K562 (cell line): ENCODE measurements around the gene CYP2A6. TPM values are rescaled to one million over a fixed set of nuclear protein-coding genes. Genes with fewer than 3 reads are reported as not detected.
"Not testable (repeated sequence)": the region's sequence is repeated elsewhere in the genome, so short reads cannot be mapped to it uniquely, and the experiment has no call there.

Experiments used
- ARNT ChIP-seq, 2 experiments: fragments of 450-650 bp; IDR thresholded peaks; 2 replicates each; pipeline ENCODE4 v1.6.1; 2016; ENCODE audit warnings: mild to moderate bottlenecking in 1 of 2
- ELF1 ChIP-seq: fragments of 200-800 bp; sonication (Bioruptor generic); IDR thresholded peaks from 2 replicates; pipeline ENCODE4 v1.6.1; 2016; ENCODE audit warnings: missing genetic modification characterization, missing compliant biosample characterization
- ELF4 ChIP-seq: fragments of 450-650 bp; formaldehyde crosslinking; IDR thresholded peaks from 2 replicates; pipeline ENCODE4 v1.4.0; 2022; ENCODE audit warnings: missing genetic modification characterization
- EP300 ChIP-seq: IDR thresholded peaks from 2 replicates; pipeline ENCODE4 v1.6.1; 2012; ENCODE audit warnings: low read length, improper control_type of control experiment
- ESRRA ChIP-seq: fragments of 450-650 bp; IDR thresholded peaks from 2 replicates; pipeline ENCODE4 v1.6.1; 2014; ENCODE audit warnings: low read depth, mild to moderate bottlenecking, moderate library complexity, borderline replicate concordance
- FOSL1 ChIP-seq: fragments of 200-800 bp; sonication (Bioruptor generic); conservative IDR thresholded peaks from 2 replicates; pipeline ENCODE4 v1.6.1; 2016; ENCODE audit warnings: missing genetic modification characterization, missing compliant biosample characterization
- HDAC3 ChIP-seq: fragments of 450-650 bp; IDR thresholded peaks from 2 replicates; pipeline ENCODE4 v1.6.1; 2018; ENCODE audit warnings: borderline replicate concordance, mild to moderate bottlenecking, moderate library complexity; ENCODE audit not compliant: partially characterized antibody
- MAFG ChIP-seq: fragments of 450-650 bp; conservative IDR thresholded peaks from 2 replicates; pipeline ENCODE4 v1.6.1; 2016; ENCODE audit warnings: missing genetic modification characterization, missing compliant biosample characterization
- PPARD ChIP-seq: fragments of 250-450 bp; sonication (Bioruptor Pico); IDR thresholded peaks from 2 replicates; pipeline ENCODE4 v1.8.0; 2022; ENCODE audit warnings: inconsistent platforms, mild to moderate bottlenecking, moderate library complexity
- RAD21 ChIP-seq, 2 experiments: fragments of 250-450 bp in 1 of 2; fragments of 450-650 bp in 1 of 2; sonication (Bioruptor Pico) in 1 of 2; formaldehyde crosslinking in 1 of 2; IDR thresholded peaks in 1 of 2; conservative IDR thresholded peaks in 1 of 2; 2 replicates each; pipeline versions ENCODE4 v1.4.0 to v1.8.0; 2020 to 2022; ENCODE audit warnings: mild to moderate bottlenecking in 2 of 2, moderate library complexity in 1 of 2
- TEAD4 ChIP-seq, 2 experiments: sonication (generic) in 1 of 2; formaldehyde crosslinking in 1 of 2; IDR thresholded peaks; 2 replicates each; pipeline versions ENCODE4 v1.6.1 to v1.8.0; 2012 to 2022; ENCODE audit warnings: borderline replicate concordance in 1 of 2, inconsistent platforms in 1 of 2, low read length in 1 of 2, mild to moderate bottlenecking in 1 of 2, missing genetic modification reagents in 1 of 2
- ZNF41 ChIP-seq: fragments of 250-450 bp; sonication (Bioruptor Pico); conservative IDR thresholded peaks from 2 replicates; pipeline ENCODE4 v1.4.0; 2020; ENCODE audit warnings: mild to moderate bottlenecking
- ZNF76 ChIP-seq: fragments of 250-450 bp; sonication (Bioruptor Pico); IDR thresholded peaks from 2 replicates; pipeline ENCODE4 v1.4.0; 2020; ENCODE audit warnings: mild to moderate bottlenecking, moderate library complexity, borderline replicate concordance
- ZNF766 ChIP-seq: fragments of 200-800 bp; sonication (Bioruptor generic); conservative IDR thresholded peaks from 2 replicates; pipeline ENCODE4 v1.6.1; 2016; ENCODE audit warnings: missing genetic modification characterization, missing compliant biosample characterization
- polyA plus RNA-seq, 8 experiments: library from polyadenylated mRNA; depleted of rRNA in 4 of 8; stranded (reverse) in 5 of 8; unstranded in 3 of 8; fragments of >200 nt; fragmentation: Nextera tagmentation in 2 of 8; fragmentation: Illumina TruSeq in 1 of 8; extraction: Ambion mirVana in 2 of 8; extraction: Trizol in 1 of 8; gene quantifications; 2 replicates each; pipeline versions ENCODE4 v1.2.1 to v1.2.3, GENCODE V29; 2011 to 2014; ENCODE audit warnings: inconsistent platforms in 1 of 8, missing spikeins in 1 of 8
- total RNA-seq, 7 experiments: library from RNA; depleted of rRNA in 6 of 7; stranded (reverse); fragments of >200 nt in 6 of 7; fragmentation: Illumina TruSeq in 2 of 7; extraction: Trizol in 2 of 7; gene quantifications; 2 replicates each; pipeline versions ENCODE4 v1.2.1 to v1.2.3, GENCODE V29; 2011 to 2021; ENCODE audit warnings: low replicate concordance in 1 of 7
- TF ChIP-seq, protein P1 (sequence below), 2 experiments: fragments of 450-650 bp; IDR thresholded peaks; 2 replicates each; pipeline ENCODE4 v1.6.1; 2016; ENCODE audit warnings: mild to moderate bottlenecking in 2 of 2, borderline replicate concordance in 1 of 2, low read depth in 1 of 2, moderate library complexity in 1 of 2
- TF ChIP-seq, protein P2 (sequence below): fragments of 450-650 bp; IDR thresholded peaks from 2 replicates; pipeline ENCODE4 v1.6.1; 2016

CYP2A6 gene
- total and polyA plus RNA-seq, 9 of the 15 experiments (the other 6 are each of a cell fraction or from before 2014, with no cell fraction given): 0.31 TPM; not detected in 8

DNA sequence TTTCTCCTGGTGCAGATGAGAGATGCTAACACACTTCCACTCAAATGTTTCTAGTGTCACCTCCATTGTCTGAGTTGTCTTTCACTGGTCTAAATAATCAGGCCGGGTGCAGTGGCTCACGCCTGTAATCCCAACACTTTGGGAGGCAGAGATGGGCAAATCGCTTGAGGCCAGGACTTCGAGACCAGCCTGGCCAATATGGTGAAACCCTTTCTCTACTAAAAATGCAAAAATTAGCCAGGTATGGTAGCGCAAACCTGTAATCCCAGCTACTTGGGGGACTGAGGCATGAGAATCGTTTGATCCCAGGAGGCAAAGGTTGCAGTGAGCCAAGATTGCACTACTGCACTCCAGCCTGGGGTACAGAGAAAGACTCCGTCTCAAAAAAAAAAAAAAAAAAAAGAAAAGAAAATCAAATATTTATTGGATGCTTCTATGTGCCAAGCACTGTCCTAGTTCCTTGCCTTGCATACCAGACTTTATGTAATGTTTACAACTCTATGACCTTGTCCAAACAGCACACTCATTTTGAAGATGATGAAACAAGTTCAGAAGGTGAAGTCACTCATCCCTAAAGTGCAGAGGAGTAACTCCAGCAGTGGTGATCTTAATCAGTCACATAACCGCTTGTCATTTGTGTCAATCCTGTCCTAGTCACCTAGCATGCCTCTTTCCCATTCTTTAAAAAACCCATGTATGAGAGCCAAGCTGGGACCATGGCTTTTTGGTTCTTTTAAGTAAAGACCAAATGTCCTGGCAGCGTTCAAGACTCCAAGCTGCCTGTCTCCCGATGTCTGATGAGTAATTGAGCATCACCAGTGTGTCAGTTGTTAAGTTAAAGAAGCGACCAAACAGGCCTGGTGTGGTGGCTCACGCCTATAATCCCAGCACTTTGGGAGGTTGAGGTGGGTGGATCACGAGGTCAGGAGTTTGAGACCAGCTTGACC lies 46.9 kb upstream of the CYP2A6 start (continued):
- peak; percentile 98 for TF ChIP-seq ESRRA
- peak; percentile 84 for TF ChIP-seq FOSL1 (tag)
- peak; percentile 94 for TF ChIP-seq EP300
- TF ChIP-seq, protein P1, sequence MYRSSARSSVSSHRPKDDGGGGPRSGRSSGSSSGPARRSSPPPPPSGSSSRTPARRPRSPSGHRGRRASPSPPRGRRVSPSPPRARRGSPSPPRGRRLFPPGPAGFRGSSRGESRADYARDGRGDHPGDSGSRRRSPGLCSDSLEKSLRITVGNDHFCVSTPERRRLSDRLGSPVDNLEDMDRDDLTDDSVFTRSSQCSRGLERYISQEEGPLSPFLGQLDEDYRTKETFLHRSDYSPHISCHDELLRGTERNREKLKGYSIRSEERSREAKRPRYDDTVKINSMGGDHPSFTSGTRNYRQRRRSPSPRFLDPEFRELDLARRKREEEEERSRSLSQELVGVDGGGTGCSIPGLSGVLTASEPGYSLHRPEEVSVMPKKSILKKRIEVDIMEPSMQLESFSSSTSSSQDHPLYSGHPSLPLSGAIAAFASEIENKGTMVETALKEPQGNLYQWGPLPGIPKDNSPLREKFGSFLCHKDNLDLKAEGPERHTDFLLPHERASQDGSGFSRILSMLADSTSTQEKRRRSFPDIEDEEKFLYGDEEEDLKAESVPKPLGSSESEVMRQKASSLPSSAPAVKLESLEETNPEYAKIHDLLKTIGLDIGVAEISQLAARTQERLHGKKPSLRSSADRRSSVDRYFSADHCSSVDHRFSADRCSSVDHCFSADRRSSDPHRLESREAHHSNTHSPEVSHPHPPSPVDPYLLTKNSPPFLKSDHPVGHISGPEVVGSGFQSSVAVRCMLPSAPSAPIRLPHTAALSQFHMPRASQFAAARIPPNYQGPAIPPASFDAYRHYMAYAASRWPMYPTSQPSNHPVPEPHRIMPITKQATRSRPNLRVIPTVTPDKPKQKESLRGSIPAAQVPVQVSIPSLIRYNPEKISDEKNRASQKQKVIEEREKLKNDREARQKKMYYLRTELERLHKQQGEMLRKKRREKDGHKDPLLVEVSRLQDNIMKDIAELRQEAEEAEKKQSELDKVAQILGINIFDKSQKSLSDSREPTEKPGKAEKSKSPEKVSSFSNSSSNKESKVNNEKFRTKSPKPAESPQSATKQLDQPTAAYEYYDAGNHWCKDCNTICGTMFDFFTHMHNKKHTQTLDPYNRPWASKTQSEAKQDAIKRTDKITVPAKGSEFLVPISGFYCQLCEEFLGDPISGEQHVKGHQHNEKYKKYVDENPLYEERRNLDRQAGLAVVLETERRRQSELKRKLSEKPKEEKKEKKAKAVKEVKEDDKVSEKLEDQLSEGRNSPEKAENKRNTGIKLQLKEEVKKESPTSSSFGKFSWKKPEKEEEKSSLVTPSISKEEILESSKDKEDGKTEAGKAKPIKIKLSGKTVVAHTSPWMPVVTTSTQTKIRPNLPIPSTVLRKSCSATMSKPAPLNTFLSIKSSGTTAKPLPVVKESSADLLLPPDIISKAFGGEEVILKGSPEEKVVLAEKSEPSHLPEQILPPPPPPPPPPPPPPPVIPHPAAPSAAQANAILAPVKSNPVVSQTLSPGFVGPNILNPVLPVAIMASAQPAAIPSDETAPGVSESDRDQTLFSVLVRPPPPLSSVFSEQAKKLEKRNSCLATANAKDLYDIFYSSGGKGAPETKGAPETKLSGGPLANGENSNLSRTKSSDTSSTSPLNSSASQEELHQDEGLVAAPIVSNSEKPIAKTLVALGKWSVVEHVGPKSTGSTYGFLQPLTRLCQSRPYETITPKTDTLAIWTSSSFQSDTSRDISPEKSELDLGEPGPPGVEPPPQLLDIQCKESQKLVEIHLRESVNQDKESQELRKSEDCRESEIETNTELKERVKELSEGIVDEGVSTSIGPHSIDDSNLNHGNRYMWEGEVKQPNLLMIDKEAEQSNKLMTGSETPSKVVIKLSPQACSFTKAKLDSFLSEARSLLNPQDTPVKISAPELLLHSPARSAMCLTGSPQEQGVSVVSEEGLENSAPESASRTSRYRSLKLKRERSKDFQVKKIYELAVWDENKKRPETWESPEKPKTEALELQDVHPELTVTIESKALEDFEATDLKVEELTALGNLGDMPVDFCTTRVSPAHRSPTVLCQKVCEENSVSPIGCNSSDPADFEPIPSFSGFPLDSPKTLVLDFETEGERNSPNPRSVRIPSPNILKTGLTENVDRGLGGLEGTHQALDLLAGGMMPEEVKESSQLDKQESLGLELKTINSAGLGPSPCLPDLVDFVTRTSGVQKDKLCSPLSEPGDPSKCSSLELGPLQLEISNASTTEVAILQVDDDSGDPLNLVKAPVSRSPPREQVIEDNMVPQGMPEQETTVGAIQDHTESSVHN (IDR thresholded peaks at IDR 0.05; ENCODE audit: borderline replicate concordance in 1 of 2, low read depth in 1 of 2): peak in 1 of 2 experiments; percentile 91; a peak in 2 of 4 replicates
- peak; percentile 70 for TF ChIP-seq HDAC3
- peak; percentile 10; the same call in 1 of the 2 replicates for TF ChIP-seq PPARD (CRISPR knock-in tag)
- peak; percentile 52; the same call in 1 of the 2 replicates for TF ChIP-seq MAFG
- TF ChIP-seq RAD21 (CRISPR knock-in tag; conservative IDR thresholded peaks at IDR 0.05 in 1 of 2, IDR thresholded peaks at IDR 0.05 in 1 of 2): 0 out of 4 replicates have a peak, but pooled peaks of 1 of the 2 experiments have one; percentile 26
- TF ChIP-seq ZNF41 (CRISPR knock-in tag): 0 out of 2 replicates have a peak, but pooled peaks have one; percentile 42
- TF ChIP-seq ZNF766 (CRISPR knock-in tag): peak; percentile 78
- 0 out of 2 replicates have a peak, but pooled peaks have one; percentile 50 for TF ChIP-seq ELF4 (CRISPR knock-in tag)
- peak; percentile 68; the same call in 1 of the 2 replicates for TF ChIP-seq TEAD4 (IDR thresholded peaks at IDR 0.05; ENCODE audit: low read length)
- TF ChIP-seq TEAD4 (CRISPR knock-in tag; IDR thresholded peaks at IDR 0.05; ENCODE audit: borderline replicate concordance): not testable (repeated sequence)
- TF ChIP-seq, protein P2, sequence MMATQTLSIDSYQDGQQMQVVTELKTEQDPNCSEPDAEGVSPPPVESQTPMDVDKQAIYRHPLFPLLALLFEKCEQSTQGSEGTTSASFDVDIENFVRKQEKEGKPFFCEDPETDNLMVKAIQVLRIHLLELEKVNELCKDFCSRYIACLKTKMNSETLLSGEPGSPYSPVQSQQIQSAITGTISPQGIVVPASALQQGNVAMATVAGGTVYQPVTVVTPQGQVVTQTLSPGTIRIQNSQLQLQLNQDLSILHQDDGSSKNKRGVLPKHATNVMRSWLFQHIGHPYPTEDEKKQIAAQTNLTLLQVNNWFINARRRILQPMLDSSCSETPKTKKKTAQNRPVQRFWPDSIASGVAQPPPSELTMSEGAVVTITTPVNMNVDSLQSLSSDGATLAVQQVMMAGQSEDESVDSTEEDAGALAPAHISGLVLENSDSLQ: peak; percentile 94
- peak; percentile 49; the same call in 1 of the 2 replicates for TF ChIP-seq ELF1 (tag)
- TF ChIP-seq ARNT (IDR thresholded peaks at IDR 0.05): peak in 1 of 2 experiments; percentile 70; a peak in 2 of 4 replicates
- TF ChIP-seq ZNF76: 0 out of 2 replicates have a peak, but pooled peaks have one; percentile 30
